HepG2 (cell line): ENCODE measurements around the gene ACSM3. TPM values are rescaled to one million over a fixed set of nuclear protein-coding genes. Genes with fewer than 3 reads are reported as not detected.

Source experiments
- ATAC-seq: fragments of 200-7000 bp; cut with Tn5 transposase; 3 replicates; pipeline ENCODE4 v1.9.1; 2020; ENCODE audit warnings: mild to moderate bottlenecking, moderate library complexity
- BruUV-seq: library from RNA; stranded (reverse); fragments of 400-500 nt; replicated peaks from 2 replicates; lab custom pipeline; 2021; lab: Mats Ljungman, UMichigan
- CTCF ChIA-PET: fragments of 300-600 bp; formaldehyde crosslinking; extraction: SDS; loops from one replicate; lab custom pipeline; 2021; ENCODE audit warnings: low total read pairs, inconsistent platforms, low intra/inter-chr PET ratio; lab: Yijun Ruan, JAX
- POLR2A ChIA-PET: fragments of 350-600 bp; sonication (Branson Sonifier 250); formaldehyde crosslinking; loops from one replicate; lab custom pipeline; 2020; ENCODE audit warnings: antibody characterized with exemption, inconsistent platforms; lab: Yijun Ruan, JAX
- DNase-seq: peaks from one replicate; pipeline ENCODE4 v3.0.0-alpha.2; 2015; ENCODE audit warnings: low spot score
- FAIRE-seq: peaks from 3 replicates; lab custom pipeline; 2011; peaks lifted over from hg19 to GRCh38; lab: Jason Lieb, UNC
- H2AFZ ChIP-seq: one replicate; pipeline ENCODE4 v1.6.1; 2011; ENCODE audit warnings: low read length, inconsistent platforms
- H3K27ac ChIP-seq: fragments of 300-600 bp; 3 replicates; pipeline ENCODE4 v1.8.0; 2011; ENCODE audit warnings: mixed run types, mild to moderate bottlenecking, mixed read lengths, low read length, inconsistent platforms; ENCODE audit not compliant: insufficient read depth; ENCODE audit errors: extremely low read length
- H3K27me3 ChIP-seq, 2 experiments: fragments of 200-600 bp in 1 of 2; 2 replicates in 1 of 2; 3 replicates in 1 of 2; pipeline versions ENCODE4 v1.6.0 to v1.8.0; 2011; ENCODE audit warnings: low read length in 2 of 2, mild to moderate bottlenecking in 2 of 2, moderate library complexity in 2 of 2, inconsistent platforms in 1 of 2; ENCODE audit not compliant: insufficient read depth in 2 of 2, control insufficient read depth in 1 of 2
- H3K36me3 ChIP-seq, 2 experiments: fragments of 200-600 bp in 1 of 2; replicated peaks in 1 of 2; 2 replicates in 1 of 2; 3 replicates in 1 of 2; pipeline versions ENCODE4 v1.5.1 to v1.8.0; 2011; ENCODE audit warnings: low read length in 2 of 2, inconsistent platforms in 1 of 2; ENCODE audit not compliant: insufficient read depth in 2 of 2, control insufficient read depth in 1 of 2
- H3K4me1 ChIP-seq: 2 replicates; pipeline ENCODE4 v1.5.1; 2012; ENCODE audit warnings: low read length, inconsistent platforms; ENCODE audit not compliant: insufficient read depth
- H3K4me2 ChIP-seq: 2 replicates; pipeline ENCODE4 v1.6.0; 2011; ENCODE audit warnings: low read depth, low read length, inconsistent platforms
- H3K4me3 ChIP-seq, 3 experiments: fragments of 200-600 bp in 1 of 3; sonication (generic), shearing (Covaris generic) in 1 of 3; replicated peaks in 1 of 3; 2 replicates each; pipeline ENCODE4 v1.5.1; 2011 to 2016; ENCODE audit warnings: low read length in 3 of 3, inconsistent platforms in 2 of 3, low read depth in 2 of 3, mild to moderate bottlenecking in 2 of 3, control low read depth in 1 of 3, mixed read lengths in 1 of 3; ENCODE audit not compliant: insufficient read depth in 1 of 3
- H3K79me2 ChIP-seq: one replicate; pipeline ENCODE4 v1.6.1; 2011; ENCODE audit warnings: low read length, inconsistent platforms; ENCODE audit not compliant: insufficient read depth
- H3K9ac ChIP-seq: 2 replicates; pipeline ENCODE4 v1.6.0; 2011; ENCODE audit warnings: mild to moderate bottlenecking, low read depth, low read length, inconsistent platforms; ENCODE audit not compliant: insufficient read depth
- H3K9me3 ChIP-seq: 2 replicates; pipeline ENCODE4 v1.5.1; 2012; ENCODE audit warnings: mild to moderate bottlenecking, low read length
- H4K20me1 ChIP-seq: 2 replicates; pipeline ENCODE4 v1.6.0; 2011; ENCODE audit warnings: inconsistent platforms, mild to moderate bottlenecking, low read length, moderate library complexity; ENCODE audit not compliant: insufficient read depth
- ADNP ChIP-seq: sonication (generic); formaldehyde crosslinking; IDR thresholded peaks from 2 replicates; pipeline ENCODE4 v1.4.0; 2020; ENCODE audit warnings: missing genetic modification reagents
- ATAD3A ChIP-seq: sonication (generic); formaldehyde crosslinking; IDR thresholded peaks from 2 replicates; pipeline ENCODE4 v1.4.0; 2020; ENCODE audit warnings: missing genetic modification reagents
- ATRX ChIP-seq: sonication (generic); formaldehyde crosslinking; IDR thresholded peaks from 2 replicates; pipeline ENCODE4 v1.4.0; 2020; ENCODE audit warnings: missing genetic modification reagents, borderline replicate concordance
- CCAR2 ChIP-seq: fragments of 200-400 bp; formaldehyde crosslinking; optimal IDR thresholded peaks from 2 replicates; pipeline ENCODE3; 2018; ENCODE audit warnings: low read depth, mild to moderate bottlenecking, low read length, moderate library complexity
- FOXC1 ChIP-seq: sonication (generic); formaldehyde crosslinking; IDR thresholded peaks from 2 replicates; pipeline ENCODE4 v1.8.0; 2022; ENCODE audit warnings: mild to moderate bottlenecking, missing genetic modification reagents, borderline replicate concordance
- HOXA7 ChIP-seq: sonication (generic); formaldehyde crosslinking; IDR thresholded peaks from 2 replicates; pipeline ENCODE4 v1.8.1; 2022; ENCODE audit warnings: mild to moderate bottlenecking, missing genetic modification reagents, moderate library complexity
- MEIS1 ChIP-seq: sonication (generic); formaldehyde crosslinking; IDR thresholded peaks from 2 replicates; pipeline ENCODE4 v1.9.0; 2021; ENCODE audit warnings: mild to moderate bottlenecking, missing genetic modification reagents, moderate library complexity, borderline replicate concordance
- MXD4 ChIP-seq: IDR thresholded peaks from 2 replicates; pipeline ENCODE4 v1.6.1; 2016; ENCODE audit warnings: mild to moderate bottlenecking, missing biosample characterization, missing genetic modification reagents
- POGZ ChIP-seq: sonication (generic); formaldehyde crosslinking; IDR thresholded peaks from 2 replicates; pipeline ENCODE4 v1.4.0; 2020; ENCODE audit warnings: mild to moderate bottlenecking, missing genetic modification reagents
- TRIM24 ChIP-seq: sonication (generic); formaldehyde crosslinking; IDR thresholded peaks from 2 replicates; pipeline ENCODE4 v1.8.0; 2022; ENCODE audit warnings: mild to moderate bottlenecking, missing genetic modification reagents
- ZBTB39 ChIP-seq: sonication (generic); formaldehyde crosslinking; IDR thresholded peaks from 2 replicates; pipeline ENCODE4 v1.5.0; 2020; ENCODE audit warnings: missing genetic modification reagents
- ZNF121 ChIP-seq: sonication (generic); formaldehyde crosslinking; IDR thresholded peaks from 2 replicates; pipeline ENCODE4 v1.5.0; 2020; ENCODE audit warnings: mild to moderate bottlenecking, missing genetic modification reagents
- ZNF280B ChIP-seq: sonication (generic); formaldehyde crosslinking; IDR thresholded peaks from 2 replicates; pipeline ENCODE4 v1.5.0; 2020; ENCODE audit warnings: missing genetic modification reagents, mild to moderate bottlenecking, borderline replicate concordance
- ZNF282 ChIP-seq: fragments of 450-650 bp; IDR thresholded peaks from 2 replicates; pipeline ENCODE4 v1.6.1; 2018; ENCODE audit not compliant: partially characterized antibody
- ZNF501 ChIP-seq: sonication (generic); formaldehyde crosslinking; IDR thresholded peaks from 2 replicates; pipeline ENCODE4 v1.5.1; 2020; ENCODE audit warnings: mild to moderate bottlenecking, moderate library complexity, missing genetic modification reagents
- ZNF577 ChIP-seq: sonication (generic); formaldehyde crosslinking; IDR thresholded peaks from 2 replicates; pipeline ENCODE4 v1.4.0; 2020; ENCODE audit warnings: mild to moderate bottlenecking, low read depth, missing genetic modification reagents, borderline replicate concordance
- WGBS: methylation state at CpG from one replicate; pipeline ENCODE4 v1.1.6; 2017; ENCODE audit warnings: low lambda C conversion rate; 5-methylcytosine and 5-hydroxymethylcytosine counted together
- in situ Hi-C: cut with HindIII; loops from 2 replicates; pipeline ENCODE4 v1.10.0; 2017; ENCODE audit warnings: low pct_unique_long_range_greater_than_20kb; ENCODE audit not compliant: extremely low pct_ligation_motif_present
- intact Hi-C: fragments of 100-400 bp; cut with micrococcal nuclease; formaldehyde crosslinking; loops from one replicate; pipeline ENCODE4 v1.10.0; 2022; ENCODE audit not compliant: unreplicated experiment
- polyA plus RNA-seq, 8 experiments: library from polyadenylated mRNA; depleted of rRNA in 3 of 8; stranded (reverse) in 7 of 8; unstranded in 1 of 8; fragments of >200 nt; fragmentation: Illumina TruSeq in 4 of 8; extraction: Trizol in 4 of 8; gene quantifications; 2 replicates each; pipeline versions ENCODE4 v1.2.1 to v1.2.3, GENCODE V29; 2011 to 2016; ENCODE audit warnings: low read depth in 4 of 8, missing spikeins in 1 of 8, mixed read lengths in 1 of 8; ENCODE audit not compliant: insufficient read depth in 1 of 8
- total RNA-seq, 5 experiments: library from RNA; depleted of rRNA; stranded (reverse); fragments of >200 nt; fragmentation: Illumina TruSeq; extraction: Trizol; gene quantifications; 2 replicates each; pipeline ENCODE4 v1.2.3, GENCODE V29; 2016; ENCODE audit warnings: low read depth in 1 of 5

Gene ACSM3
- total and polyA plus RNA-seq, 2 of the 13 experiments (the other 11 are each of a cell fraction or from before 2014, with no cell fraction given), result 74.0 to 108 TPM

- Histone ChIP-seq H3K9ac (no peak overlapping the region), H4K20me1 (no peaks in the 10 kb centered on the region), H3K4me1 (peaks cover 39% of the 10 kb centered on the region), H3K4me3 (no peak overlapping the region), H3K9me3 (peaks cover 9% of the 10 kb centered on the region), H3K4me2 (no peak overlapping the region), H3K79me2 (no peaks in the 10 kb centered on the region), H3K27ac (no peak overlapping the region), H3K36me3 (0 out of 5 replicates have a peak, but pooled peaks cover 0 to 1% of the 10 kb centered on the region in 2 experiments), H2AFZ (no peak overlapping the region), H3K27me3 (no peaks in the 10 kb centered on the region)
- no peak for ATAC-seq
- ChIA-PET CTCF (no interaction called here), POLR2A (no interaction called here)
- TF ChIP-seq CCAR2 (no peak), ZNF121 (CRISPR knock-in tag) (peak; percentile 29; the same call in 1 of the 2 replicates), ZNF501 (CRISPR knock-in tag) (no peak), TRIM24 (CRISPR knock-in tag) (no peak), ZNF282 (no peak)
- FAIRE-seq, result no peak
- intact Hi-C loops (no loop called here), in situ Hi-C loops (no loop called here)
- 96% methylated on average over 5 of the region's 5 CpGs for WGBS
- DNase-seq, result no peak
- no TSS peak for BruUV-seq
Observed at GRCh38 chr16:20766294-20766693, 2.5 kb downstream of the ACSM3 start.

- ChIA-PET POLR2A (no interaction called here), CTCF (no interaction called here)
- H4K20me1 ChIP-seq, result no peaks in the 10 kb centered on the region
- H3K36me3 ChIP-seq, result 0 out of 5 replicates have a peak, but pooled peaks cover 0 to 1% of the 10 kb centered on the region in 2 experiments
- H3K79me2 ChIP-seq, result no peaks in the 10 kb centered on the region
- no peaks in the 10 kb centered on the region for H3K27me3 ChIP-seq
- no peak overlapping the region for H2AFZ ChIP-seq
- intact Hi-C loops, result no loop called here
- H3K4me3 ChIP-seq, result no peak overlapping the region
- peaks cover 6% of the 10 kb centered on the region for H3K9me3 ChIP-seq
- no peak overlapping the region for H3K4me2 ChIP-seq
- ATAC-seq, result no peak
- no peak overlapping the region for H3K27ac ChIP-seq
- FAIRE-seq, result no peak
- no TSS peak for BruUV-seq
- peak; percentile 15 for DNase-seq
- H3K9ac ChIP-seq, result no peak overlapping the region
- peaks cover 39% of the 10 kb centered on the region for H3K4me1 ChIP-seq
- in situ Hi-C loops, result no loop called here
- TF ChIP-seq MXD4 (CRISPR knock-in tag) (no peak), ADNP (CRISPR knock-in tag) (no peak), HOXA7 (CRISPR knock-in tag) (no peak), ZNF280B (no peak), ZBTB39 (CRISPR knock-in tag) (no peak), ATAD3A (CRISPR knock-in tag) (no peak), ATRX (CRISPR knock-in tag) (no peak), ZNF577 (CRISPR knock-in tag) (no peak), FOXC1 (CRISPR knock-in tag) (no peak), POGZ (peak; percentile 47; the same call in 1 of the 2 replicates), MEIS1 (no peak)
Observed at GRCh38 chr16:20767577-20767976, 3.8 kb downstream of the ACSM3 start.
